ENCODE results near the gene DENND10.

DENND10 gene

DNA sequence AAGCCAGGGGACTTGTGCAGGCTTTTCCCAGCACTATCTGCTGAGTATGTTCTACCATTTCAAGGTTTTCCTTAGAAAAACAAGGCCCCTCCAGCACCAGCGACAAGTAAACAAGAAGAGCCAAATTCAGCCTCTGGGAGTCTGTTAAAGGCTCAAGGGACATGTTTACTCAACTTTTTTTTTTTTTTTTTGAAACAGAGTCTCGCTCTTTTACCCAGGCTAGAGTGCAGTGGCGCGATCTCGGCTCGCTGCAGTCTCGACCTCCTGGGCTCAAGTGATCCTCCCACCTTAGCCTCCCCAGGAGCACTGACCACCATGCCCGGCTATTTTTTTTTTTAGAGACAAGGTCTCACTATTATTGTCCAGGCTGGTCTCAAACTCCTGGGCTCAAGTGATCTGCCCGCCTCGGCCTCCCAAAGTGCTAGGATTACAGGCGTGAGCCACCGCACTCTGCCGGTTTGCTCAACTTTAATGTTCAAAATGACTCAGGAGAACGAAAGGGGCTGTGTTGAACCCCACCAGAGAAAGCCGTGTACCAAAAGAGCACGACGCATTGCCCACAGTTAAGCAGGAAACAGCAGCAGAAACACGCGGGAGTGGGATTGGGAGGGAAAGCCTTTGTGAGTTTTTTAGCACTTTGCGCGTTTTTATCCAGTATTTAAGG lies 73.9 kb downstream of the DENND10 start:
- TF ChIP-seq ZBTB7A (IDR thresholded peaks at IDR 0.05; ENCODE audit: low read depth) (0 out of 2 replicates have a peak, but pooled peaks have one; percentile 10), NFIC (IDR thresholded peaks at IDR 0.05) (no peak)

DNA sequence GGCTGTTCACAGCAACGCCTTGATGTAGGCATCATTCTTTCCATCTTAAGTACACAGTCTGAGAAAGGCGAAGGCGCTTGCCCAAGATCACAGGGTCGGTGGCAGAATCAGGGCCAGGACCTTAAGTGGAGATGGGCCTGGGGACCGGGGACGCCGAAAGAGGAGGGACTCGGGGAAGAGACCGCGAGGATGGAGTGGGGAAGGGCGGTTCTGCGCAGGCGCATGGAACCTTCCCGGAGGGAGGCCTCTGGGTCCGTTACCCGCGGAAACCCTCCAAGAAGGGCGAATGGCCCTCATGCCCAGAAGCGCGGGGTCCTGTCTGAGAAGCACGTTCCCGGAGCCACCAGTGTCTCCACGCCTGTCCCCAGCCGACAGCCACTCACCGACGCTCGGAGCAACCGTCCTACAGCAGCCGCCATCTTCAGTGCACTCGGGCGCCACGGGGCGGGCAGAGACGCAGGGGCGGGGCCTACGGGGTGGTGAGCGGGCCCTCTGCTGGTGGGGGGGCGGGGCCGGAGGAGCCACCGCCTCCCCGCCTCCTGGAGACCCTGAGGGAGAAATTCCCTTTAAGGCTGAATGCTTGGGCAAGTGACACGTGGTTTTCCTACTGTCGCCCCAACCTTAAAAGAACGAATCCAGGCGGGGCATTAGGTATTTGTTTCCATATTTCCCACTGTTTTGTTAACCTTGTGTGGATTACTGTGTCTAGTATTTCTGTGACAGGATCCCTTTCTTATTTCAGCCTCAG lies 74.6 kb downstream of the DENND10 start, which contains the start of gene PRDX3:
Gene PRDX3 (minus strand): TSS at position 441 of the 748 bp plus-strand sequence. CDS start 22 bp downstream, at position 419.
- TF ChIP-seq, protein P1, sequence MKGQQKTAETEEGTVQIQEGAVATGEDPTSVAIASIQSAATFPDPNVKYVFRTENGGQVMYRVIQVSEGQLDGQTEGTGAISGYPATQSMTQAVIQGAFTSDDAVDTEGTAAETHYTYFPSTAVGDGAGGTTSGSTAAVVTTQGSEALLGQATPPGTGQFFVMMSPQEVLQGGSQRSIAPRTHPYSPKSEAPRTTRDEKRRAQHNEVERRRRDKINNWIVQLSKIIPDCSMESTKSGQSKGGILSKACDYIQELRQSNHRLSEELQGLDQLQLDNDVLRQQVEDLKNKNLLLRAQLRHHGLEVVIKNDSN (IDR thresholded peaks at IDR 0.05) = peak; percentile 75
- peak; percentile 97 for TF ChIP-seq YY1 (IDR thresholded peaks at IDR 0.05; ENCODE audit: low read depth)
- TF ChIP-seq NFIC (IDR thresholded peaks at IDR 0.05) = no peak
- no peak for TF ChIP-seq RAD21 (IDR thresholded peaks at IDR 0.05; ENCODE audit: low read depth)
- 0 out of 2 replicates have a peak, but pooled peaks have one; percentile 21 for TF ChIP-seq EGR1 (IDR thresholded peaks at IDR 0.05)
- no peak for TF ChIP-seq ZBTB7A (IDR thresholded peaks at IDR 0.05; ENCODE audit: low read depth)
- TF ChIP-seq TEAD4 (IDR thresholded peaks at IDR 0.05) = peak; percentile 20; the same call in 1 of the 2 replicates
- no peak; the same call in 1 of the 2 replicates for TF ChIP-seq EP300 (IDR thresholded peaks at IDR 0.05; ENCODE audit: borderline replicate concordance)
- peak; percentile 52 for TF ChIP-seq TCF12 (IDR thresholded peaks at IDR 0.05; ENCODE audit: low read depth)
- TF ChIP-seq, protein P2, sequence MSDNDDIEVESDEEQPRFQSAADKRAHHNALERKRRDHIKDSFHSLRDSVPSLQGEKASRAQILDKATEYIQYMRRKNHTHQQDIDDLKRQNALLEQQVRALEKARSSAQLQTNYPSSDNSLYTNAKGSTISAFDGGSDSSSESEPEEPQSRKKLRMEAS (IDR thresholded peaks at IDR 0.05) = peak; percentile 60
- TF ChIP-seq, protein P3, sequence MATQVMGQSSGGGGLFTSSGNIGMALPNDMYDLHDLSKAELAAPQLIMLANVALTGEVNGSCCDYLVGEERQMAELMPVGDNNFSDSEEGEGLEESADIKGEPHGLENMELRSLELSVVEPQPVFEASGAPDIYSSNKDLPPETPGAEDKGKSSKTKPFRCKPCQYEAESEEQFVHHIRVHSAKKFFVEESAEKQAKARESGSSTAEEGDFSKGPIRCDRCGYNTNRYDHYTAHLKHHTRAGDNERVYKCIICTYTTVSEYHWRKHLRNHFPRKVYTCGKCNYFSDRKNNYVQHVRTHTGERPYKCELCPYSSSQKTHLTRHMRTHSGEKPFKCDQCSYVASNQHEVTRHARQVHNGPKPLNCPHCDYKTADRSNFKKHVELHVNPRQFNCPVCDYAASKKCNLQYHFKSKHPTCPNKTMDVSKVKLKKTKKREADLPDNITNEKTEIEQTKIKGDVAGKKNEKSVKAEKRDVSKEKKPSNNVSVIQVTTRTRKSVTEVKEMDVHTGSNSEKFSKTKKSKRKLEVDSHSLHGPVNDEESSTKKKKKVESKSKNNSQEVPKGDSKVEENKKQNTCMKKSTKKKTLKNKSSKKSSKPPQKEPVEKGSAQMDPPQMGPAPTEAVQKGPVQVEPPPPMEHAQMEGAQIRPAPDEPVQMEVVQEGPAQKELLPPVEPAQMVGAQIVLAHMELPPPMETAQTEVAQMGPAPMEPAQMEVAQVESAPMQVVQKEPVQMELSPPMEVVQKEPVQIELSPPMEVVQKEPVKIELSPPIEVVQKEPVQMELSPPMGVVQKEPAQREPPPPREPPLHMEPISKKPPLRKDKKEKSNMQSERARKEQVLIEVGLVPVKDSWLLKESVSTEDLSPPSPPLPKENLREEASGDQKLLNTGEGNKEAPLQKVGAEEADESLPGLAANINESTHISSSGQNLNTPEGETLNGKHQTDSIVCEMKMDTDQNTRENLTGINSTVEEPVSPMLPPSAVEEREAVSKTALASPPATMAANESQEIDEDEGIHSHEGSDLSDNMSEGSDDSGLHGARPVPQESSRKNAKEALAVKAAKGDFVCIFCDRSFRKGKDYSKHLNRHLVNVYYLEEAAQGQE (IDR thresholded peaks at IDR 0.05; ENCODE audit: low read depth) = no peak
- TF ChIP-seq TAF1 (IDR thresholded peaks at IDR 0.05; ENCODE audit: low read depth) = peak; percentile 98

DNA sequence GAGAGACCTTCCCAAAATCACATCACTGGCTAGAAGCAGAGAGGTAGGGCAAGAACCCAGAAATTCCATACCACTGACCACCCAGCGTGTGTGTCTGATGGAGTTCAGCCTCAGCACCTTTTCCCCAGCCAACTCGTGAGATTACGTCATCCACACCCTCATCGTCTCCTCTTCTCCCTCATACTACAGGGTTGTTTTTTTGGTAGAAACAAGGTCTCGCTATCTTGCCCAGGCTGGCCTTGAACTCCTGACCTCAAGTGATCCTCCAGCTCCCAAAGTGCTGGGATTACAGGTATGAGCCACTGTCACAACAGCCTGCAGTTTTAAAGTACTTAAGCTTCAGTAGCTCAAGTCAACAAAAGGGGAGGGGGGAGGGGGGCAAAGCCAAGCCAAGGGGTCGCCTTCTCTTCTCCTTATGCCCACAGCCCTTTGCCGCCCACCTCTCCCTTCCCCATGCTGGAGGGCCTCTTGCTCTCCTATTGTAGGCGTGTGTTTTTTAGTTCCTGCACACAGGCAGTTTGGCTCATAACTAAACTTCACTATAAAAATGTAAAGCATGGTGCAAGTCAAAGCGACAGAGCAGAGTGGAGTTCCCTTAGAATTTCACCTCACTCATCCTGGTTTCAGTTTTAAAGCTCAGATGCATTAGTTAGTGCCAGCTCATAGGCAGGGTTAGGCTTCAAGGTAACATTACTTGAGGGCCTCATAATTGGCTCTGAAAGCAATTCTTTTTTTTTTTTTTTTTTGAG lies 79.9 kb downstream of the DENND10 start:
- TF ChIP-seq TCF12 (IDR thresholded peaks at IDR 0.05; ENCODE audit: low read depth) (no peak), YY1 (IDR thresholded peaks at IDR 0.05; ENCODE audit: low read depth) (no peak), FOXM1 (IDR thresholded peaks at IDR 0.05; ENCODE audit: borderline replicate concordance, low read depth) (no peak), CEBPB (IDR thresholded peaks at IDR 0.05) (no peak), TAF1 (IDR thresholded peaks at IDR 0.05; ENCODE audit: low read depth) (no peak), EGR1 (IDR thresholded peaks at IDR 0.05) (no peak), EP300 (IDR thresholded peaks at IDR 0.05; ENCODE audit: borderline replicate concordance) (no peak), CREB1 (IDR thresholded peaks at IDR 0.05; ENCODE audit: low read depth) (no peak)

Measured in Ishikawa (cell line).